ENCODE measurements around the gene TRIM7. TPM values are rescaled to one million over a fixed set of nuclear protein-coding genes. Genes with fewer than 3 reads are reported as not detected.

Gene TRIM7
- total and polyA plus RNA-seq, 9 of the 15 experiments (the other 6 are each of a cell fraction or from before 2014, with no cell fraction given) = 2.6 to 14.9 (median 8.9) TPM

DNA sequence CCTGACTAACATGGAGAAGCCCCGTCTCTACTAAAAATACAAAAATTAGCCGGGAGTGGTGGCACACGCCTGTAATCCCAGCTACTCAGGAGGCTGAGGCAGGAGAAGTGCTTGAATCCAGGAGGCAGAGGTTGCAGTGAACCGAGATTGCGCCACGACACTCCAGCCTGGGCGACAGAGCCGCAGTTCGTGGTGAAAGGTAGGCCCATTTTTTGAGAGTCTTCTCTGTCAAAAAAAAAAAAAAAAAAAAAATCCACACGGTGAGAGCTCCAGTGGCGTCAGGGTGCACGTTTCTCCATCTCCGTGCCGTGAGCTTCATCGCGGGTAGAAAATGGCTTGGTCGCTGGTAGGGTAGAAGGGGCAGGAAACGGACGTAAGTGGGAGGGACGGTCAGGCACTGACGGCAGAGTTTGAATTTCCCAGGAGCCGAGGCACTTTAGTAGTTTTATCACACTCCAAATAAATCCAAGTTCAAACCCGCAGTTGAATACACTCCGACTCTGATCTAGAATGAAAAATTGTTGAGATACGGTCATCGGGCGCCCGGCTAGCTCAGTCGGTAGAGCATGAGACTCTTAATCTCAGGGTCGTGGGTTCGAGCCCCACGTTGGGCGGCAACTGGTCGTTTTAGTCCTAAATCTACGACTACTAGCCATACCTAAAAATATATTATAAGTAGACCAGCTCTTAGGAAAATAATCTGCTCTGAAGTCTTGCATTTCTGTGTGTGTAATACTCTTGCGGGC is 2.4 kb upstream of the TRIM7 start (continued):
- TF ChIP-seq, protein P1, sequence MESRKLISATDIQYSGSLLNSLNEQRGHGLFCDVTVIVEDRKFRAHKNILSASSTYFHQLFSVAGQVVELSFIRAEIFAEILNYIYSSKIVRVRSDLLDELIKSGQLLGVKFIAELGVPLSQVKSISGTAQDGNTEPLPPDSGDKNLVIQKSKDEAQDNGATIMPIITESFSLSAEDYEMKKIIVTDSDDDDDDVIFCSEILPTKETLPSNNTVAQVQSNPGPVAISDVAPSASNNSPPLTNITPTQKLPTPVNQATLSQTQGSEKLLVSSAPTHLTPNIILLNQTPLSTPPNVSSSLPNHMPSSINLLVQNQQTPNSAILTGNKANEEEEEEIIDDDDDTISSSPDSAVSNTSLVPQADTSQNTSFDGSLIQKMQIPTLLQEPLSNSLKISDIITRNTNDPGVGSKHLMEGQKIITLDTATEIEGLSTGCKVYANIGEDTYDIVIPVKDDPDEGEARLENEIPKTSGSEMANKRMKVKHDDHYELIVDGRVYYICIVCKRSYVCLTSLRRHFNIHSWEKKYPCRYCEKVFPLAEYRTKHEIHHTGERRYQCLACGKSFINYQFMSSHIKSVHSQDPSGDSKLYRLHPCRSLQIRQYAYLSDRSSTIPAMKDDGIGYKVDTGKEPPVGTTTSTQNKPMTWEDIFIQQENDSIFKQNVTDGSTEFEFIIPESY (CRISPR knock-in tag; IDR thresholded peaks at IDR 0.05) = peak; percentile 57; the same call in 1 of the 2 replicates
- peak; percentile 51 for TF ChIP-seq RBFOX2 (IDR thresholded peaks at IDR 0.05; ENCODE audit: low read depth, low read length)
- peak; percentile 29; the same call in 1 of the 2 replicates for TF ChIP-seq CREB1 (IDR thresholded peaks at IDR 0.05)
- TF ChIP-seq CREB1 (CRISPR knock-in tag; IDR thresholded peaks at IDR 0.05) = no peak
- TF ChIP-seq ESRRB (CRISPR knock-in tag; IDR thresholded peaks at IDR 0.05; ENCODE audit: borderline replicate concordance) = no peak
- peak; percentile 99 for TF ChIP-seq BRD9 (IDR thresholded peaks at IDR 0.05; ENCODE audit: low read depth, partially characterized antibody)
- TF ChIP-seq SMC3 (conservative IDR thresholded peaks at IDR 0.05; ENCODE audit: insufficient read depth, low read depth, low read length) = no peak
- TF ChIP-seq, protein P2, sequence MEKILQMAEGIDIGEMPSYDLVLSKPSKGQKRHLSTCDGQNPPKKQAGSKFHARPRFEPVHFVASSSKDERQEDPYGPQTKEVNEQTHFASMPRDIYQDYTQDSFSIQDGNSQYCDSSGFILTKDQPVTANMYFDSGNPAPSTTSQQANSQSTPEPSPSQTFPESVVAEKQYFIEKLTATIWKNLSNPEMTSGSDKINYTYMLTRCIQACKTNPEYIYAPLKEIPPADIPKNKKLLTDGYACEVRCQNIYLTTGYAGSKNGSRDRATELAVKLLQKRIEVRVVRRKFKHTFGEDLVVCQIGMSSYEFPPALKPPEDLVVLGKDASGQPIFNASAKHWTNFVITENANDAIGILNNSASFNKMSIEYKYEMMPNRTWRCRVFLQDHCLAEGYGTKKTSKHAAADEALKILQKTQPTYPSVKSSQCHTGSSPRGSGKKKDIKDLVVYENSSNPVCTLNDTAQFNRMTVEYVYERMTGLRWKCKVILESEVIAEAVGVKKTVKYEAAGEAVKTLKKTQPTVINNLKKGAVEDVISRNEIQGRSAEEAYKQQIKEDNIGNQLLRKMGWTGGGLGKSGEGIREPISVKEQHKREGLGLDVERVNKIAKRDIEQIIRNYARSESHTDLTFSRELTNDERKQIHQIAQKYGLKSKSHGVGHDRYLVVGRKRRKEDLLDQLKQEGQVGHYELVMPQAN (IDR thresholded peaks at IDR 0.05; ENCODE audit: borderline replicate concordance) = peak; percentile 52; the same call in 1 of the 2 replicates
- TF ChIP-seq, protein P3, sequence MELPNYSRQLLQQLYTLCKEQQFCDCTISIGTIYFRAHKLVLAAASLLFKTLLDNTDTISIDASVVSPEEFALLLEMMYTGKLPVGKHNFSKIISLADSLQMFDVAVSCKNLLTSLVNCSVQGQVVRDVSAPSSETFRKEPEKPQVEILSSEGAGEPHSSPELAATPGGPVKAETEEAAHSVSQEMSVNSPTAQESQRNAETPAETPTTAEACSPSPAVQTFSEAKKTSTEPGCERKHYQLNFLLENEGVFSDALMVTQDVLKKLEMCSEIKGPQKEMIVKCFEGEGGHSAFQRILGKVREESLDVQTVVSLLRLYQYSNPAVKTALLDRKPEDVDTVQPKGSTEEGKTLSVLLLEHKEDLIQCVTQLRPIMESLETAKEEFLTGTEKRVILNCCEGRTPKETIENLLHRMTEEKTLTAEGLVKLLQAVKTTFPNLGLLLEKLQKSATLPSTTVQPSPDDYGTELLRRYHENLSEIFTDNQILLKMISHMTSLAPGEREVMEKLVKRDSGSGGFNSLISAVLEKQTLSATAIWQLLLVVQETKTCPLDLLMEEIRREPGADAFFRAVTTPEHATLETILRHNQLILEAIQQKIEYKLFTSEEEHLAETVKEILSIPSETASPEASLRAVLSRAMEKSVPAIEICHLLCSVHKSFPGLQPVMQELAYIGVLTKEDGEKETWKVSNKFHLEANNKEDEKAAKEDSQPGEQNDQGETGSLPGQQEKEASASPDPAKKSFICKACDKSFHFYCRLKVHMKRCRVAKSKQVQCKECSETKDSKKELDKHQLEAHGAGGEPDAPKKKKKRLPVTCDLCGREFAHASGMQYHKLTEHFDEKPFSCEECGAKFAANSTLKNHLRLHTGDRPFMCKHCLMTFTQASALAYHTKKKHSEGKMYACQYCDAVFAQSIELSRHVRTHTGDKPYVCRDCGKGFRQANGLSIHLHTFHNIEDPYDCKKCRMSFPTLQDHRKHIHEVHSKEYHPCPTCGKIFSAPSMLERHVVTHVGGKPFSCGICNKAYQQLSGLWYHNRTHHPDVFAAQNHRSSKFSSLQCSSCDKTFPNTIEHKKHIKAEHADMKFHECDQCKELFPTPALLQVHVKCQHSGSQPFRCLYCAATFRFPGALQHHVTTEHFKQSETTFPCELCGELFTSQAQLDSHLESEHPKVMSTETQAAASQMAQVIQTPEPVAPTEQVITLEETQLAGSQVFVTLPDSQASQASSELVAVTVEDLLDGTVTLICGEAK (IDR thresholded peaks at IDR 0.05) = peak; percentile 86
- TF ChIP-seq, protein P3 (CRISPR knock-in tag; IDR thresholded peaks at IDR 0.05) = no peak
- no peak for TF ChIP-seq SRF (CRISPR knock-in tag; IDR thresholded peaks at IDR 0.05)
- no peak for TF ChIP-seq GTF2F1 (IDR thresholded peaks at IDR 0.05; ENCODE audit: low read depth, low read length)
- TF ChIP-seq BACH1 (tag; IDR thresholded peaks at IDR 0.05) = no peak
- no peak for TF ChIP-seq CBX5 (IDR thresholded peaks at IDR 0.05; ENCODE audit: borderline replicate concordance, low read depth)
